Parathyroid adenoma (tissue), 2 donors: ENCODE measurements around the gene WBP1L.

Experiments
- H2AFZ ChIP-seq: fragments of 300-600 bp; sonication (generic); one replicate; pipeline ENCODE4 v1.7.0; 2017; ENCODE audit warnings: antibody characterized with exemption, mild to moderate bottlenecking
- H3K27ac ChIP-seq: fragments of 300-600 bp; sonication (generic); one replicate; pipeline ENCODE4 v1.7.0; 2017
- H3K27me3 ChIP-seq: fragments of 300-600 bp; sonication (generic); one replicate; pipeline ENCODE4 v1.7.0; 2017; ENCODE audit warnings: low read length; ENCODE audit not compliant: control insufficient read depth, insufficient read depth
- H3K36me3 ChIP-seq: fragments of 300-600 bp; sonication (generic); one replicate; pipeline ENCODE4 v1.7.0; 2017; ENCODE audit warnings: low read length; ENCODE audit not compliant: control insufficient read depth, insufficient read depth
- H3K4me1 ChIP-seq: fragments of 300-600 bp; sonication (generic); one replicate; pipeline ENCODE4 v1.7.0; 2017; ENCODE audit warnings: control low read depth
- H3K4me2 ChIP-seq: fragments of 300-600 bp; sonication (generic); one replicate; pipeline ENCODE4 v1.7.0; 2017; ENCODE audit warnings: low read length
- H3K4me3 ChIP-seq: fragments of 300-600 bp; sonication (generic); one replicate; pipeline ENCODE4 v1.7.0; 2017; ENCODE audit warnings: low read depth, low read length
- H3K79me2 ChIP-seq: fragments of 300-600 bp; sonication (generic); one replicate; pipeline ENCODE4 v1.7.0; 2017; ENCODE audit warnings: control low read depth
- H3K9ac ChIP-seq: fragments of 300-600 bp; sonication (generic); one replicate; pipeline ENCODE4 v1.7.0; 2017; ENCODE audit warnings: mild to moderate bottlenecking
- H3K9me3 ChIP-seq: fragments of 300-600 bp; sonication (generic); one replicate; pipeline ENCODE4 v1.7.0; 2017; ENCODE audit warnings: low read length; ENCODE audit not compliant: control insufficient read depth
- TF ChIP-seq, protein P1 (sequence below): fragments of 300-600 bp; sonication (generic); IDR thresholded peaks from one replicate; pipeline ENCODE4 v1.7.0; 2017; ENCODE audit warnings: antibody characterized with exemption, mild to moderate bottlenecking
- donor health status: primary hyperparathyroidism.

Gene WBP1L

GRCh38 chr10:102720775-102721301, 22.9 kb upstream of the WBP1L start:
- Histone ChIP-seq H3K4me1 (peaks cover 52% of the 10 kb centered on the region), H3K9ac (no peak overlapping the region), H3K27me3 (no peaks in the 10 kb centered on the region), H3K27ac (peak overlapping the region; percentile 99), H3K36me3 (no peaks in the 10 kb centered on the region), H3K4me2 (peak overlapping the region; percentile 13), H3K9me3 (no peaks in the 10 kb centered on the region), H3K4me3 (no peak overlapping the region), H3K79me2 (peaks cover 28% of the 10 kb centered on the region), H2AFZ (peak overlapping the region; percentile 36)
- TF ChIP-seq, protein P1, sequence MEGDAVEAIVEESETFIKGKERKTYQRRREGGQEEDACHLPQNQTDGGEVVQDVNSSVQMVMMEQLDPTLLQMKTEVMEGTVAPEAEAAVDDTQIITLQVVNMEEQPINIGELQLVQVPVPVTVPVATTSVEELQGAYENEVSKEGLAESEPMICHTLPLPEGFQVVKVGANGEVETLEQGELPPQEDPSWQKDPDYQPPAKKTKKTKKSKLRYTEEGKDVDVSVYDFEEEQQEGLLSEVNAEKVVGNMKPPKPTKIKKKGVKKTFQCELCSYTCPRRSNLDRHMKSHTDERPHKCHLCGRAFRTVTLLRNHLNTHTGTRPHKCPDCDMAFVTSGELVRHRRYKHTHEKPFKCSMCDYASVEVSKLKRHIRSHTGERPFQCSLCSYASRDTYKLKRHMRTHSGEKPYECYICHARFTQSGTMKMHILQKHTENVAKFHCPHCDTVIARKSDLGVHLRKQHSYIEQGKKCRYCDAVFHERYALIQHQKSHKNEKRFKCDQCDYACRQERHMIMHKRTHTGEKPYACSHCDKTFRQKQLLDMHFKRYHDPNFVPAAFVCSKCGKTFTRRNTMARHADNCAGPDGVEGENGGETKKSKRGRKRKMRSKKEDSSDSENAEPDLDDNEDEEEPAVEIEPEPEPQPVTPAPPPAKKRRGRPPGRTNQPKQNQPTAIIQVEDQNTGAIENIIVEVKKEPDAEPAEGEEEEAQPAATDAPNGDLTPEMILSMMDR = no peak

- no peaks in the 10 kb centered on the region for H3K36me3 ChIP-seq
- peaks cover 35% of the 10 kb centered on the region for H3K79me2 ChIP-seq
- H3K9ac ChIP-seq = no peak overlapping the region
- H3K4me1 ChIP-seq = peaks cover 48% of the 10 kb centered on the region
- H2AFZ ChIP-seq = peak overlapping the region; percentile 36
- H3K4me2 ChIP-seq = peak overlapping the region; percentile 42
- H3K27ac ChIP-seq = peak overlapping the region; percentile 80
- H3K27me3 ChIP-seq = no peaks in the 10 kb centered on the region
- H3K4me3 ChIP-seq = peak overlapping the region; percentile 18
- H3K9me3 ChIP-seq = no peaks in the 10 kb centered on the region
- TF ChIP-seq, protein P1 = no peak
Observed at GRCh38 chr10:102721954-102722353, 21.8 kb upstream of the WBP1L start.

DNA sequence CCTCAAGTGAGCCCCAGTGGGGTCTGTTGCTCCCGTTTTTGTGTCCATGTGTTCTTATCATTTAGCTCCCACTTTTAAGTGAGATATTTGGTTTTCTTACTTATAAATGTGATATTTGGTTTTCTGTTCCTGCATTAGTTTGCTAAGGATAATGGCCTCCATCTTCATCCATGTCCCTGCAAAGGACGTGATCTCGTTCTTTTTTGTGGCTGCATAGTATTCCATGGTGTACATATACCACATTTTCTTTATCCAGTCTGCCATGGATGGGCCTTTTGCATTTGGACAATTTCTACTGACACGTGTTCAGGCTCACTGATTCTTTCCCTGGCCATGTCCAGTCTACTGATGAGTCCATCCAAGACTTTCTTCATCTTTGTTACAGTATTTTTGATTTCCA, 19.8 kb upstream of the WBP1L start:
- Histone ChIP-seq H3K4me2 (no peak overlapping the region), H3K4me3 (no peak overlapping the region), H3K4me1 (peaks cover 33% of the 10 kb centered on the region), H3K9ac (no peak overlapping the region), H3K79me2 (peaks cover 35% of the 10 kb centered on the region), H3K27ac (no peak overlapping the region), H3K36me3 (no peaks in the 10 kb centered on the region), H2AFZ (no peak overlapping the region), H3K9me3 (no peaks in the 10 kb centered on the region), H3K27me3 (no peaks in the 10 kb centered on the region)
- TF ChIP-seq, protein P1 = no peak

DNA sequence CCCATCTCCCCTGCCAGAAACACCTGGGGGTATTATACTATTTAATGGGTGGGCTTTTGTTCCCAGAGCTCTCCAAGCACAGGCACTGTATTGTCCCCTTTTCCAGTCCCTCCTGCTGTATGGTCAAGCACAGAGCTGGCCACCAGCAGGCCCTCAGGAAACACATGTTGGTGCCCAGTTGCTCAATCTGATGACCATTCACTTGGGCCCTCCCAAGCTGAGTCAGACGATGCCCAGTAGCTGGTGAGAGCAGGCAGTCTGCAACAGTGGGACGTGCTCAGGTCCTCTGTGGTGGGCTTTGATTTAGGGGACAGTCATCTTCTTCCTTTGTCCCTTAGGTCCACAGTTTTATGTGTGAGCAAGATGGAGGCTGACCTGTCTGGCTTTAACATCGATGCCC, 17.5 kb upstream of the WBP1L start:
- no peaks in the 10 kb centered on the region for H3K36me3 ChIP-seq
- no peak overlapping the region for H3K9ac ChIP-seq
- no peak overlapping the region for H2AFZ ChIP-seq
- peak overlapping the region; percentile 8 for H3K27ac ChIP-seq
- H3K9me3 ChIP-seq = no peaks in the 10 kb centered on the region
- peaks cover 21% of the 10 kb centered on the region for H3K4me1 ChIP-seq
- no peaks in the 10 kb centered on the region for H3K27me3 ChIP-seq
- H3K4me3 ChIP-seq = no peak overlapping the region
- peaks cover 39% of the 10 kb centered on the region for H3K79me2 ChIP-seq
- H3K4me2 ChIP-seq = no peak overlapping the region
- TF ChIP-seq, protein P1 = no peak
